GM12865 (cell line): ENCODE results near the gene TSSC4.
"Not testable (repeated sequence)": the region's sequence is repeated elsewhere in the genome, so short reads cannot be mapped to it uniquely, and the experiment has no call there.

Experiments
- DNase-seq: peaks from one replicate; pipeline ENCODE4 v3.0.0; 2010; ENCODE audit warnings: low read depth
- H3K4me3 ChIP-seq: 2 replicates; pipeline ENCODE4 v1.5.1; 2011; ENCODE audit warnings: mild to moderate bottlenecking, low read depth, low read length, control low read depth
- TF ChIP-seq, protein P1 (sequence below): IDR thresholded peaks from 2 replicates; pipeline ENCODE4 v1.5.1; 2011; ENCODE audit warnings: low read length, control low read depth, low read depth, inconsistent platforms; ENCODE audit not compliant: insufficient read depth; ENCODE audit errors: missing control alignments

Gene TSSC4

DNA sequence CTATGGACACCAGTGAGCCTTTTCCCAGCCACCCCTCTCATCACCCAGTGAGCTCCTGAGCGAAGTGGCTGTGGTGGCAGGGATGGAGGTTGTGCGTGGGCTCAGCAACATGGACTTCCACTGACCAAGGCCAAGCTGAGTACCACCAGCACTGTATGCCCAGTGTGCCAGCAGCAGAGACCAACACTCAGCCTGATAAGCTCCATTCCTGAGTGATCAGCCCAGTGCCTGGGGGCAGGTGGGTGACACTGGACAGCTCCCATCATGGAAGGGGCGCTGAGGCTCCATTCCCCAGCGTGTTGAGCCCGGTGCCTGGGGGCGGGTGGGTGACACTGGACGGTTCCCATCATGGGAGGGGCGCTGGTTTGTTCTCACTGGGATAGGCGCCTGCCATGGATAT, 41.0 kb upstream of the TSSC4 start:
- no peak for DNase-seq
- no peak overlapping the region for H3K4me3 ChIP-seq
- TF ChIP-seq, protein P1, sequence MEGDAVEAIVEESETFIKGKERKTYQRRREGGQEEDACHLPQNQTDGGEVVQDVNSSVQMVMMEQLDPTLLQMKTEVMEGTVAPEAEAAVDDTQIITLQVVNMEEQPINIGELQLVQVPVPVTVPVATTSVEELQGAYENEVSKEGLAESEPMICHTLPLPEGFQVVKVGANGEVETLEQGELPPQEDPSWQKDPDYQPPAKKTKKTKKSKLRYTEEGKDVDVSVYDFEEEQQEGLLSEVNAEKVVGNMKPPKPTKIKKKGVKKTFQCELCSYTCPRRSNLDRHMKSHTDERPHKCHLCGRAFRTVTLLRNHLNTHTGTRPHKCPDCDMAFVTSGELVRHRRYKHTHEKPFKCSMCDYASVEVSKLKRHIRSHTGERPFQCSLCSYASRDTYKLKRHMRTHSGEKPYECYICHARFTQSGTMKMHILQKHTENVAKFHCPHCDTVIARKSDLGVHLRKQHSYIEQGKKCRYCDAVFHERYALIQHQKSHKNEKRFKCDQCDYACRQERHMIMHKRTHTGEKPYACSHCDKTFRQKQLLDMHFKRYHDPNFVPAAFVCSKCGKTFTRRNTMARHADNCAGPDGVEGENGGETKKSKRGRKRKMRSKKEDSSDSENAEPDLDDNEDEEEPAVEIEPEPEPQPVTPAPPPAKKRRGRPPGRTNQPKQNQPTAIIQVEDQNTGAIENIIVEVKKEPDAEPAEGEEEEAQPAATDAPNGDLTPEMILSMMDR: no peak

DNA sequence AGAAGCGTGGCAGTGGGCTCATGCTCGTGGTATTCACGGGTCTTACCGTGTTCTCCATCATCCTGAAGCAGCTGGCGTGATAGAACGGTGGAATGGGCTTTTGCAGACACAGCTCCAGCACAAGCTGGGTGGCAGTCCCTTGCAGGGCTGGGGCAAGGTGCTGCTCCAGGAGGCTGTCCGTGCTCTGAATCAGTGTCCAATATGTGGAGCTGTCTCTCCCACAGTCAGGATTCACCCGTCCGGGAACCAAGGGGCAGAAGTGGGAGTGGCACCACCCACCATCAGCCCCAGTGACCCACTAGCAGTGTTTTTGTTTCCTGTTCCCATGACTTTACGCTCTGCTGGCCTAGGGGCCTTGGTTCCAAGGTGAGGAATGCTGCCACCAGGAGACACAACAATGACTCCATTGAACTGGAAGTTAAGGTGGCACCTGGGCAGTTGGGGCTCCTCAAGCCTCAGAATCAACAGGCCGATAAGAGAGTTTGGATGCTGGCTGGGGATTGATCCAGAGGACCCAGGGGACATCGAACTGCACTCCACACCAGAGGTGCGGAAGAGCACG, 40.4 kb upstream of the TSSC4 start:
- H3K4me3 ChIP-seq: no peak overlapping the region
- DNase-seq: no peak
- TF ChIP-seq, protein P1: no peak

DNA sequence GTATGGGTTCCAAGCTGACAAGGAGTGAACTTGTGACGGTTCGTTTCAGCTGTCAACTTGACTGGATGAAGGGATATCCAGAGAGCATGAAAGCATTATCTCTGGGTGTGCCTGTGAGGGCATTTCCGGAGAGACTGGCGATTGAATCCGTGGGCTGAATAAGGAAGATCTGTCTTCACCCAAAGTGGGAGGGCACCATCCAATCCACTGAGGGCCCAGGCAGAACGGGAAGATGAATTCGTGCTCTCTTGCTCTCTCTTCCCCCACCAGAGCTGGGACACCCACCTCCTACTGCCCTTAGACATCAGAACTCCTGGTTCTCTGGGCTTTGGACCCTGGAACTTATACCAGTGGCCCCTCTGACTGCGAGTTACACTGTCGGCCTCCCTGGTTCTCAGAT, 39.0 kb upstream of the TSSC4 start:
- no peak overlapping the region for H3K4me3 ChIP-seq
- no peak for DNase-seq
- TF ChIP-seq, protein P1: no peak

DNA sequence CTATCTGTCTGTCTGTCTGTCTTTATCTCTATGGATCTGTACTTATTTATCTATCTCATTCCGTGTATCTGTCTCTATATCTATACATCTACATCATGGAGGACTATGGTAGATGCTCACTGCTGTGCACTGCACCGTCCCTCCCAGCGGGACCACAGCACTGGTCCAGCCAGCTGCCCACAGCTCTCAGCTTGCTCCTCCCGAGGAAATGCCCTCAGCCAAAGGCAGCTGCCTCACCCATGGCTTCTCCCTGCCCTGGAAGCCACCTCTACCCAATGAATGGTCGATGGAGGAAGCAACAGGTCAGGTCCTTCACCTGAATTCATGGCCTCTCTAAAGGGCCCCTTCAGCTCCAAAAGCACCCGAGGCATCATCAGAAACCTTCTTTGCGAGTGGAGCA, 38.1 kb upstream of the TSSC4 start:
- DNase-seq: no peak
- no peak overlapping the region for H3K4me3 ChIP-seq
- TF ChIP-seq, protein P1: no peak

DNA sequence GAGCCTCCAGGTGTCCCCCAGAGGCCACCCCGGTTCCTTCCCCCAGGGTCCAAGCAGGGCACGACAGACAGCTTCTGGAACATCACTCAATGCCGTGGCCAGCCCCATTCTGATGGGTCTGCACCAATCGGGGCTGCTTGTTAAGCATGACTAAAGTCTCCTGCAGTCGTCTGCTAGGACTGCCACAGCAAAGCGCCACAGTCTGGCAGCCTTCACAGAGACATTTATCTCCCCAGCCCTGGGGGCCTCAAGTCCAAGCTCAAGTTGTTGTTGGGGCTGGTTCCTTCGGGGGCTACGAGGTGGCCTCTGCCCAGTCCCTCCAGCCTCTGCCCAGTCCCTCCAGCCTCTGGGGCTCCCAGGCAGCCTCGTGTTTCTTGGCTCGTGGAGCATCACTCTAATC, 37.4 kb upstream of the TSSC4 start:
- DNase-seq: no peak
- TF ChIP-seq, protein P1: no peak
- H3K4me3 ChIP-seq: no peak overlapping the region

DNA sequence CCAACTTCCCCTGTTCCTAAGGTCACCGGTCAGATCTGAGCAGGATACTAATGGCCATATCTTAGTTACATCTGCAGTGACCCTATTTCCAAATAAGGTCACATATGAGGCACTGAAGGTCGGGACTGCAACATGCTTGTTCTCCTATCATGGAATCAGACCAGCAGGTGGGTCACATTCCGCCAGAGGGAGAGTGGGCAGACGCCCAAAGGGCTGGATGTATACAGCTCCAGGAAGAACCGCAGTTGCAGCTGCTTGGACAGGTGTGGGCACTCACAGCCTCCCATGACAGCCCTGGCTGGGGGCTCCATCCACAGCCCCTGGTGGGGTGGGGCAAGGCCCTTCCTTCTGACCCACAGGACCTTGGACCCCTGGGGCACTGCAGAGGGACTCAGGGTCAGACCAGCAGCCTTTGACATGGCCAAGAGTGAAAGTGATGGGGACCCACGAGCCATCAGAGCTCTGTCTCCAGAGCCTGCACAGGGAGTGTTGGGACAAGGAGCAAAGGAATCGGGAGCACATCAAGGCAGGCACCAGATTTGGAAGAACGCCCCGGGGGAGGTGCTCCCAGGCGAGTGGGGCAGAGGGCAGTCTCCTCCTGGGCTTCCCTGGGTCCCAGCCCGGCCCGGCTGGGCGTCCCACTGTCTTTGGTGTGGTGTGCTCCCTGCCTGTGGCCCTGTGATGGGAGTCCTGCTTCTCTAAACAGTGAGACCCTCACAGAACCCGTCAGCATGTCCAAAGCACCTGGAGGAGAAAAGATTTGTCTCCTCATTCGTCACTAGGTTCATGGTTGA, 36.8 kb upstream of the TSSC4 start:
- TF ChIP-seq, protein P1: no peak
- no peak overlapping the region for H3K4me3 ChIP-seq
- no peak for DNase-seq

DNA sequence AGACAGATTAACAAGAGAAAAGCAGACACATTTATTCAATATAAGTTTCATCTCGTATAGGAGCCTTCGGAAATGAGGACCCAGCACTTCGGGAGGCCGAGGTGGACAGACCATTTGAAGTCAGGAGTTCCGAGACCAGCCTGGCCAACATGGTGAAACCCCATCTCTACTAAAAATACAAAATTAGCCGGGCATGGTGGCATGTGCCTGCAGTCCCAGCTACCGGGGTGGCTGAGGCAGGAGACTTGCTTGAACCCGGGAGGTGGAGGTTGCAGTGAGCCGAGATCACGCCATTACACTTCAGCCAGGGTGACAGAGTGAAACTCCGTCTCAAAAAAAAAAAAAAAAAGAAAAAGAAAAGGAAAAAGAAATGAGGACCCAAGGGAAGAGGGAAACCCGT, 36.2 kb upstream of the TSSC4 start:
- DNase-seq, H3K4me3 ChIP-seq: not testable (repeated sequence)
